ENCODE data around the gene CADPS. TPM values are rescaled to one million over a fixed set of nuclear protein-coding genes. Genes with fewer than 3 reads are reported as not detected.

CADPS gene
- total RNA-seq, 1 experiment from 2014 or later = 7.0 TPM

DNA sequence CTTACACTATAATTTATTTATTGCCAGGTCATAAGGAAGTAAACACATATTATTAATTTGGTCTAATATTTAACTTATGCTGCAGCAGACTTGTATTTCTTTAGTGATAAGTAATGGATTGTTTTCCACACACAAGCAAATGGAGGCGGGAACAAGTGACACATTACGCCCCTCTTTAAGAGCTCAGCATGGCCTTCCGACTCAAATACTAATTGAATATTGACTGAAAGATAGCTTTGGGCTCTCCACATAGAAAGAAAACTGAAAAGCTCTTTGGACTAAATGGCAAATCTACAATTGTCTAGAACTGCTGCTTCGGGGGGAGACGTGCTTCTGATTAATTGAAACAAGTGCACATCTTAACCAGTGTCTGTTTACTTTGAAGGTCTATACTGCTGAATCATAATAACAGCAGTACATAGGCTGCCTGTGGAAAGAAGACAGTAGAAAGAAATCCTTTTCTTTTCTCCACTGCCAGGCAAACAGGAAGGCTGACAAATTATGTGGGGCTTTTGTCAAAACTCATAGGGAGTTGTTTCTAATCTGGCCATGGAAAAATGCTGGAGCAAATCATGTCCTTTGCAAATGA is 15.9 kb downstream of the CADPS start (continued):
- TF ChIP-seq, protein P1, sequence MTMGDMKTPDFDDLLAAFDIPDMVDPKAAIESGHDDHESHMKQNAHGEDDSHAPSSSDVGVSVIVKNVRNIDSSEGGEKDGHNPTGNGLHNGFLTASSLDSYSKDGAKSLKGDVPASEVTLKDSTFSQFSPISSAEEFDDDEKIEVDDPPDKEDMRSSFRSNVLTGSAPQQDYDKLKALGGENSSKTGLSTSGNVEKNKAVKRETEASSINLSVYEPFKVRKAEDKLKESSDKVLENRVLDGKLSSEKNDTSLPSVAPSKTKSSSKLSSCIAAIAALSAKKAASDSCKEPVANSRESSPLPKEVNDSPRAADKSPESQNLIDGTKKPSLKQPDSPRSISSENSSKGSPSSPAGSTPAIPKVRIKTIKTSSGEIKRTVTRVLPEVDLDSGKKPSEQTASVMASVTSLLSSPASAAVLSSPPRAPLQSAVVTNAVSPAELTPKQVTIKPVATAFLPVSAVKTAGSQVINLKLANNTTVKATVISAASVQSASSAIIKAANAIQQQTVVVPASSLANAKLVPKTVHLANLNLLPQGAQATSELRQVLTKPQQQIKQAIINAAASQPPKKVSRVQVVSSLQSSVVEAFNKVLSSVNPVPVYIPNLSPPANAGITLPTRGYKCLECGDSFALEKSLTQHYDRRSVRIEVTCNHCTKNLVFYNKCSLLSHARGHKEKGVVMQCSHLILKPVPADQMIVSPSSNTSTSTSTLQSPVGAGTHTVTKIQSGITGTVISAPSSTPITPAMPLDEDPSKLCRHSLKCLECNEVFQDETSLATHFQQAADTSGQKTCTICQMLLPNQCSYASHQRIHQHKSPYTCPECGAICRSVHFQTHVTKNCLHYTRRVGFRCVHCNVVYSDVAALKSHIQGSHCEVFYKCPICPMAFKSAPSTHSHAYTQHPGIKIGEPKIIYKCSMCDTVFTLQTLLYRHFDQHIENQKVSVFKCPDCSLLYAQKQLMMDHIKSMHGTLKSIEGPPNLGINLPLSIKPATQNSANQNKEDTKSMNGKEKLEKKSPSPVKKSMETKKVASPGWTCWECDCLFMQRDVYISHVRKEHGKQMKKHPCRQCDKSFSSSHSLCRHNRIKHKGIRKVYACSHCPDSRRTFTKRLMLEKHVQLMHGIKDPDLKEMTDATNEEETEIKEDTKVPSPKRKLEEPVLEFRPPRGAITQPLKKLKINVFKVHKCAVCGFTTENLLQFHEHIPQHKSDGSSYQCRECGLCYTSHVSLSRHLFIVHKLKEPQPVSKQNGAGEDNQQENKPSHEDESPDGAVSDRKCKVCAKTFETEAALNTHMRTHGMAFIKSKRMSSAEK (CRISPR knock-in tag; IDR thresholded peaks at IDR 0.05; ENCODE audit: borderline replicate concordance) = no peak
- TF ChIP-seq CREB1 (CRISPR knock-in tag; IDR thresholded peaks at IDR 0.05) (no peak), SMAD3 (CRISPR knock-in tag; IDR thresholded peaks at IDR 0.05; ENCODE audit: borderline replicate concordance) (no peak), TP53 (CRISPR knock-in tag; IDR thresholded peaks at IDR 0.05) (no peak), NR2C2 (CRISPR knock-in tag; IDR thresholded peaks at IDR 0.05) (no peak), FOXP1 (CRISPR knock-in tag; IDR thresholded peaks at IDR 0.05; ENCODE audit: borderline replicate concordance) (no peak), GTF2I (CRISPR knock-in tag; conservative IDR thresholded peaks at IDR 0.05) (no peak)
- TF ChIP-seq, protein P2, sequence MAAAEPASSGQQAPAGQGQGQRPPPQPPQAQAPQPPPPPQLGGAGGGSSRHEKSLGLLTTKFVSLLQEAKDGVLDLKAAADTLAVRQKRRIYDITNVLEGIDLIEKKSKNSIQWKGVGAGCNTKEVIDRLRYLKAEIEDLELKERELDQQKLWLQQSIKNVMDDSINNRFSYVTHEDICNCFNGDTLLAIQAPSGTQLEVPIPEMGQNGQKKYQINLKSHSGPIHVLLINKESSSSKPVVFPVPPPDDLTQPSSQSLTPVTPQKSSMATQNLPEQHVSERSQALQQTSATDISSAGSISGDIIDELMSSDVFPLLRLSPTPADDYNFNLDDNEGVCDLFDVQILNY (CRISPR knock-in tag; IDR thresholded peaks at IDR 0.05) = no peak

DNA sequence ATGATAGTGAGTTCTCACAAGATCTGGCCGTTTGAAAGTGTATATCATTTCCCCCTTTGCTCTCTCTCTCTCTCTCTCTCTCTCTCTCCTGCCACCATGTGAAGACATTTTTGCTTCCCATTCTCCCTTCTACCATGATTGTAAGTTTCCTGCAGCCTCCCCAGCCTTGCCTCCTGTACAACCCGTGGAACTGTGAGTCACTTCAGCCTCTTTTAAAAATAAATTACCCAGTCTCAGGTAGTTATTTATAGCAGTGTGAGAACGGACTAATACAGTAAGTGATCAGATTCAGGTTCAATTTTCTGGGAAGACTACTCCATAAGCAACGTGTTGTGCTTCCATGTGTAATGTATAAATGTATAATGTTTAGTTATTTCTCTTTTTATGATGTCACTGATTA is 29.2 kb downstream of the CADPS start:
- no peak for TF ChIP-seq PRRX2 (CRISPR knock-in tag; IDR thresholded peaks at IDR 0.05)
- TF ChIP-seq ZNF121 (CRISPR knock-in tag; IDR thresholded peaks at IDR 0.05) = no peak
- TF ChIP-seq ELF4 (CRISPR knock-in tag; IDR thresholded peaks at IDR 0.05; ENCODE audit: low read depth) = no peak
- no peak for TF ChIP-seq ZNF396 (CRISPR knock-in tag; IDR thresholded peaks at IDR 0.05; ENCODE audit: borderline replicate concordance)
- TF ChIP-seq, protein P3, sequence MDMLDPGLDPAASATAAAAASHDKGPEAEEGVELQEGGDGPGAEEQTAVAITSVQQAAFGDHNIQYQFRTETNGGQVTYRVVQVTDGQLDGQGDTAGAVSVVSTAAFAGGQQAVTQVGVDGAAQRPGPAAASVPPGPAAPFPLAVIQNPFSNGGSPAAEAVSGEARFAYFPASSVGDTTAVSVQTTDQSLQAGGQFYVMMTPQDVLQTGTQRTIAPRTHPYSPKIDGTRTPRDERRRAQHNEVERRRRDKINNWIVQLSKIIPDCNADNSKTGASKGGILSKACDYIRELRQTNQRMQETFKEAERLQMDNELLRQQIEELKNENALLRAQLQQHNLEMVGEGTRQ (CRISPR knock-in tag; IDR thresholded peaks at IDR 0.05) = no peak
- TF ChIP-seq CDX4 (CRISPR knock-in tag; IDR thresholded peaks at IDR 0.05; ENCODE audit: borderline replicate concordance) = no peak
- no peak for TF ChIP-seq MXD4 (CRISPR knock-in tag; IDR thresholded peaks at IDR 0.05; ENCODE audit: borderline replicate concordance)
- TF ChIP-seq FOXJ3 (CRISPR knock-in tag; IDR thresholded peaks at IDR 0.05; ENCODE audit: borderline replicate concordance) = no peak
- TF ChIP-seq AR (CRISPR knock-in tag; IDR thresholded peaks at IDR 0.05) = no peak
- TF ChIP-seq TP53 (CRISPR knock-in tag; IDR thresholded peaks at IDR 0.05) = no peak
- no peak for TF ChIP-seq RELA (CRISPR knock-in tag; IDR thresholded peaks at IDR 0.05; ENCODE audit: borderline replicate concordance)
- TF ChIP-seq RORB (CRISPR knock-in tag; IDR thresholded peaks at IDR 0.05) = no peak
- TF ChIP-seq NFYB (CRISPR knock-in tag; conservative IDR thresholded peaks at IDR 0.05; ENCODE audit: low read depth) = no peak
- no peak for TF ChIP-seq ZBTB21 (CRISPR knock-in tag; IDR thresholded peaks at IDR 0.05; ENCODE audit: borderline replicate concordance)
- TF ChIP-seq, protein P4, sequence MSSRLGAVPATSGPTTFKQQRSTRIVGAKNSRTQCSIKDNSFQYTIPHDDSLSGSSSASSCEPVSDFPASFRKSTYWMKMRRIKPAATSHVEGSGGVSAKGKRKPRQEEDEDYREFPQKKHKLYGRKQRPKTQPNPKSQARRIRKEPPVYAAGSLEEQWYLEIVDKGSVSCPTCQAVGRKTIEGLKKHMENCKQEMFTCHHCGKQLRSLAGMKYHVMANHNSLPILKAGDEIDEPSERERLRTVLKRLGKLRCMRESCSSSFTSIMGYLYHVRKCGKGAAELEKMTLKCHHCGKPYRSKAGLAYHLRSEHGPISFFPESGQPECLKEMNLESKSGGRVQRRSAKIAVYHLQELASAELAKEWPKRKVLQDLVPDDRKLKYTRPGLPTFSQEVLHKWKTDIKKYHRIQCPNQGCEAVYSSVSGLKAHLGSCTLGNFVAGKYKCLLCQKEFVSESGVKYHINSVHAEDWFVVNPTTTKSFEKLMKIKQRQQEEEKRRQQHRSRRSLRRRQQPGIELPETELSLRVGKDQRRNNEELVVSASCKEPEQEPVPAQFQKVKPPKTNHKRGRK (CRISPR knock-in tag; IDR thresholded peaks at IDR 0.05; ENCODE audit: borderline replicate concordance) = no peak
- no peak for TF ChIP-seq KAT7 (CRISPR knock-in tag; IDR thresholded peaks at IDR 0.05; ENCODE audit: borderline replicate concordance)
- TF ChIP-seq, protein P5, sequence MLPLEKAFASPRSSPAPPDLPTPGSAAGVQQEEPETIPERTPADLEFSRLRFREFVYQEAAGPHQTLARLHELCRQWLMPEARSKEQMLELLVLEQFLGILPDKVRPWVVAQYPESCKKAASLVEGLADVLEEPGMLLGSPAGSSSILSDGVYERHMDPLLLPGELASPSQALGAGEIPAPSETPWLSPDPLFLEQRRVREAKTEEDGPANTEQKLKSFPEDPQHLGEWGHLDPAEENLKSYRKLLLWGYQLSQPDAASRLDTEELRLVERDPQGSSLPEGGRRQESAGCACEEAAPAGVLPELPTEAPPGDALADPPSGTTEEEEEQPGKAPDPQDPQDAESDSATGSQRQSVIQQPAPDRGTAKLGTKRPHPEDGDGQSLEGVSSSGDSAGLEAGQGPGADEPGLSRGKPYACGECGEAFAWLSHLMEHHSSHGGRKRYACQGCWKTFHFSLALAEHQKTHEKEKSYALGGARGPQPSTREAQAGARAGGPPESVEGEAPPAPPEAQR (CRISPR knock-in tag; IDR thresholded peaks at IDR 0.05) = no peak
- TF ChIP-seq ZNF416 (CRISPR knock-in tag; IDR thresholded peaks at IDR 0.05) = no peak
- ATAC-seq = no peak
- DNase-seq (ENCODE audit: low spot score) = no peak
- Mint-ChIP-seq H3K27ac (no peak overlapping the region), H3K9me3 (peaks cover 3% of the 10 kb centered on the region), H3K27me3 (ENCODE audit: low read depth) (no peaks in the 10 kb centered on the region), H3K4me3 (no peak overlapping the region), H3K36me3 (peaks cover 3% of the 10 kb centered on the region; the same call in 1 of the 2 replicates), H3K4me1 (no peaks in the 10 kb centered on the region)
- ChIA-PET POLR2A (no interaction called here), CTCF (no interaction called here)
